ENCODE data around the gene GMPR2.

The GMPR2 gene

DNA sequence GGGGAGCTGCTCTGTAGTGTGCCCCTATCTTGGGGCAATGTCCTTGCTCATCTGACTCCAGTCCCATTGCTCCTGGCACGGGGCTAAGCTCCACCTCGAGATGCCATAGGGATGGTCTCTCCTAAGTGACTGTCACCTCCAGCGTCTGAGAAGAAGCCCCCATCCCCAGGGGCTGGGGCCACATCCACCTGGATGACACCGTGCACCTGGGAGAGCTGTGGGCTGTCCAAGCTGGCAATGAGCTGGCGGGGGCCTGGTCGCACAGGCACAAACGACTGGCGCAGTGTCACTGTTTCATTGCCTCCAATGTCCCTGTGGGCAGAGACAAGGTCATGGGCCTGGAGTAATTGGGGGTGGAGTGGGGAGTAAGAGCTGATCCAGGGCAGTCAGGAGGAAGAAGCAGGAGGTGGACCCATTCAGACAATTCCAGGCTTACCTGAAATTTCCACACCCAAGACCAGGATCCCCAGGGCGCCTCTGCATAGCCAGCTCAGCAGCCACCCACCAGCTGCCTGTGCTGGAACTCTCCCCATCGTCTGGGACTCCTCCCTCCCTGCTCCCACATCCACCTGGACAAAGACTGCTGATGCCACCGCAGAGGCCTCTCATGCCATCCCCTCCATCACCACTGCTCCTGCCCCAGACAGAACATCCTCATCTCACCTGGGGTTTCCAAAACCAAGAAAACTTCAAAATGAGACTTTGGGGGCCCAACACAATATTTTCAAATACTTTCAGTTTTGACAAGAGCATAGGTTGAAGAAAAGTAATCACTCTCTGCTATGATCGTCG, 16.7 kb downstream of the GMPR2 start:
- Mint-ChIP-seq H3K27me3 (no peaks in the 10 kb centered on the region), H3K4me1 (ENCODE audit: low read depth) (peaks cover 15% of the 10 kb centered on the region), H3K36me3 (peaks cover 4% of the 10 kb centered on the region), H3K9me3 (ENCODE audit: low read depth) (no peaks in the 10 kb centered on the region), H3K4me3 (no peak overlapping the region), H3K27ac (no peak overlapping the region)

DNA sequence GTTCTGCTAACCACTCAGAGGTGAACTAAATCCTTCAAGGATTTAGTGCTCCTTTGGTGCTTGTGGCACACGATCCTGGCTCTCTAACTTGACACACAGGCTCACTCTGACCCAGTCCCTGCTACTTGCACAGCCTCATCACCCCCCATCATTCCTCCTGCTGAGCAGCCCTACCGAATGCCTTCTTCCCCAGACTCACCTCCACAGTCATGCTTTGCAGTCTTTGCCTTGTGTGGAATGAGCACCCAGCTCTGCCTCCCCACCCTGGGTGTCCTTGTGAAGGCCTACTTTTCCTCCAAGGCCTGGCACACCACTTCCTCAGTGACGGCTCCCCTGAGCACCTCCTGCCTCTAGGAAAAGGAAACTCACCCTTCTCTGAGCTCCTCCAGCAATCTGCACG, 17.6 kb downstream of the GMPR2 start:
- Mint-ChIP-seq H3K36me3 (peaks cover 5% of the 10 kb centered on the region), H3K9me3 (ENCODE audit: low read depth) (no peaks in the 10 kb centered on the region), H3K4me3 (no peak overlapping the region), H3K27me3 (no peaks in the 10 kb centered on the region), H3K27ac (no peak overlapping the region), H3K4me1 (ENCODE audit: low read depth) (peaks cover 13% of the 10 kb centered on the region)

DNA sequence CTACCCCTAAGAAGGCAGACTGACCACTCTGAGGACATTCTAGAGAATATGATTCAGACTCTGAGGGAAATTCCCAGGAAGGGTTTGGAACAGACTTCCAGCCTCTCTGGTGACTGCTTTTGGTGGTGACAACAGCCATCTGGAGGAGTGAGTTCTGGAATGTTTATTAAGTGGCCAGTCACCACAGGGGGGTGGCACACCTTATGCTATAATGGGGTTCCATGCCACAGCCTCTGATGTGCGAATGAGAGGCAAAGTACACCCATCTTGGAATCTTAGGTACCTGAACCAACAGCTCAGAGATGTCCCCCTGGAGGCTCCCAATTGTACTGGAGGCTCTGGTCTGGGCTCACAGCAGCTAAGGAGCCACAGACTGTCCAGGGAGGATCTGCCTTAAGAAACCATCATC, 19.2 kb downstream of the GMPR2 start:
- Mint-ChIP-seq H3K9me3 (ENCODE audit: low read depth) (no peaks in the 10 kb centered on the region), H3K27me3 (no peaks in the 10 kb centered on the region), H3K4me3 (no peak overlapping the region), H3K4me1 (ENCODE audit: low read depth) (peaks cover 10% of the 10 kb centered on the region), H3K27ac (no peak overlapping the region), H3K36me3 (peaks cover 5% of the 10 kb centered on the region)

DNA sequence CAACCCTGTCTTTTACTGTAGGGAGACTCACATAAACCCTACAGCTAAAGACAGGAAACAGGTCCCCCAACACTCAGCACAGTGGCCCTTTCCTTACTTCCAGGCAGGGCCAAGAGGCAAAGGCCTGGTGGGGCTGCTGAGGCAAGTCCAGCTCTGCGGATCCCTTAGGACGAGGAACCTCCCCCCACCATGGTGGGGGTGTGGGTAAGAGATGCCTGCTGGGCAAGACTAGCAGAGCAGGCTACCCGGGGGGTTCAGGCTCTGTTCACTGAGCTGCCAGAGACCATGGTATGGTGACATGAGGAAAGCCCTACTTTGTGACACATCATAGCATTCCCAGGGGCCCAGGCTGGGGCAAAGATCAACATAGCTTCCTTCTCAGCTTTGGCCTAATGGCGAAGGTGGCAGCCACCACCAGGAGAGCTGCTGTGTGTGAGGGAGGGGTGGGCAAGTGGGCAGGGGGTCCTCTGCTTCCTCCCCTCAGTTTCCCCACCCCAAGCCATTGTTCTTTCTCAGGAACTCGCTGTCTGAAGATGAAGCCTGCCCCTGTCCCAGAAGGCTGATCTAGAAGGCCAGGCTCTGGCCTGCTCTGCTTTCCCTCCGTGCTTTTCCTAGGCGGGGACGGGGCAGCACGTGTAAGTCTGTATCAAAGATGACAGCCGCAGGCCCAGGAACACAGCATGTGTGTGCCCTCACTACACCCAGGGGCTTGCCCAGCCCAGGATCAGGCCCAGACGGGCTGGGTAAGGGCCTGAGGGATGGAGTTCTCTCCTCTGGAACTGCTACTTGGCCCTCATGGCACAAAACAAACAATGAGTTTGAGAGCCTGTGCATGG, 19.8 kb downstream of the GMPR2 start:
- no peak overlapping the region for H3K4me3 Mint-ChIP-seq
- no peaks in the 10 kb centered on the region for H3K9me3 Mint-ChIP-seq (ENCODE audit: low read depth)
- H3K27ac Mint-ChIP-seq, result no peak overlapping the region
- H3K4me1 Mint-ChIP-seq (ENCODE audit: low read depth), result peaks cover 6% of the 10 kb centered on the region
- H3K27me3 Mint-ChIP-seq, result no peaks in the 10 kb centered on the region
- H3K36me3 Mint-ChIP-seq, result peaks cover 5% of the 10 kb centered on the region

DNA sequence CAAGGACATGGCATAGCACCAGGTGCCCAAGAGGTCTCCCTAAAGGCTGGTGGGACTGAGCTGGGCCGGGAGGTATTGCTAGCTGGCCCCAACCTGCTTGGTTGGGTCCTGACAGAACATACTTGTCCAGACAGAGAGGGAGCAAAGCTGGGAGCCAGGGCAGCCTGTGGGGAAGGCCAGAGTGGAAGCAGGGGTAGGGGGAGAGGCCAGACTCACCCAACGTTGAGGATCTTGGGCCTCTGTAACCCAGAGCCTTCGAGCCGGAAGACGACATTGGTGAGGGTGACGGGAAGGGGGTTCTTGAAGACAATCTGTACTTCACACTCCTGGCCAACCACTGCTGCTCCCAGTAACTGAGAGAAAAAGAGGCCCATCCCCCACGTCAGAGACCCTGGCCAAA, 21.2 kb downstream of the GMPR2 start:
- Mint-ChIP-seq H3K9me3 (ENCODE audit: low read depth) (no peaks in the 10 kb centered on the region), H3K4me1 (ENCODE audit: low read depth) (no peaks in the 10 kb centered on the region), H3K27me3 (no peaks in the 10 kb centered on the region), H3K36me3 (peaks cover 5% of the 10 kb centered on the region), H3K4me3 (no peak overlapping the region), H3K27ac (no peak overlapping the region)

DNA sequence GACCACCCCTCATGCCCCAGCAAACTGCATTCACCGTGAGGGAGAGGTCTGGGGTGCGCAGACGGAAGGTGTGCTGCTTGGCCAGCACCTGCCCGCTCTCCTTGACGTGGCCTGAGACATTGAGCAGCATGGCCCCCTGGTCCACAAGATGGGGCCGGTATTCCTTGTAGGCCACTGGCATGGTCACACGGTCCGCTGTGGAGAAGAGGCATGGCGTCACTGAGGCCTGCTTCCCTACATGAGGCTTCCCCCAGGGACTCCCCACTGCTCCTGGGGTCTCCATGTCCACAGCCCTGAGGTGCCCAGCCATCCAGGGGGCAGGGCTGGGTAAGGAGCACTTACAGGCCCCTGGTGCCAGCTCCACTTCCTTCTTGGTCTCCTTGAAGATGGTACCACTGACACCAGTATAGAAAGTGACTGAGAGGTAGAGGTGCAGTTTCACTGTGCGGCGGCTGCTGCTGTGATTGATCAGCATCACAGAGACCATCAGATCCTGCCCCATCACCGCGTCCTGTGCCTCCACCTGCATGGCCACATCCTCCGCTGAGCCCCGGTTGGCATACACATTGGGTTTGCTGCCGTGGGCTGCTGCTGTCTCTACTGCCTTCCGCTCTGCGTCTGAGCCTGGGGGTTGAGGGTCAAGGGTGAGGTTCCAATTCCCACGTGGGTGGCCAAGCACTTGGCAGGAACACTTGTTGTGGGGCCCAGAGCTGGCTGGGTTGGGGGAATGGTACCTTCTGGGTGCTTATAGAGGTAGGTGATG, 22.1 kb downstream of the GMPR2 start:
- Mint-ChIP-seq H3K9me3 (ENCODE audit: low read depth) (no peaks in the 10 kb centered on the region), H3K27me3 (no peaks in the 10 kb centered on the region), H3K4me3 (no peak overlapping the region), H3K27ac (no peak overlapping the region), H3K4me1 (ENCODE audit: low read depth) (no peaks in the 10 kb centered on the region), H3K36me3 (peaks cover 5% of the 10 kb centered on the region)

DNA sequence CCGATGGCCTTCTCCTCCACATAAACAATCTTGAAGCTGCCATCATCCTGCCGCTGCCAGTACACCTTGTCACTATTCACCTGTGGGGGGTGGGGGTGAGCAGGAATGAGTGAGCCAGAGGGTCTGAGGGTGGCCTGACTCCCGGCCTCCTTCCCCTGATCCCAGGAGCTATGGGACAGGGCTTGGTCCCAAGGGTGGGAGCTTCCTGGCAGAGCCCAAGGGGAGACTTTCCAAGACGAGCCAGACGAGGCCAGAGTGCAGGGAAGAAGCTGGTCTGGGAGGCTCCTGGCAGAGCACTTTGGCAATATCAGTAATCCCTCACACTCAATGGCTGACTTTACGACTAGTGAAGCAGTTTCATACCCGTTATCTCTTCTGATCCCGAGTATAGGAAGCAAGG, 22.7 kb downstream of the GMPR2 start:
- no peaks in the 10 kb centered on the region for H3K9me3 Mint-ChIP-seq (ENCODE audit: low read depth)
- peaks cover 2% of the 10 kb centered on the region for H3K36me3 Mint-ChIP-seq
- no peak overlapping the region for H3K4me3 Mint-ChIP-seq
- H3K27me3 Mint-ChIP-seq, result no peaks in the 10 kb centered on the region
- no peaks in the 10 kb centered on the region for H3K4me1 Mint-ChIP-seq (ENCODE audit: low read depth)
- H3K27ac Mint-ChIP-seq, result no peak overlapping the region

DNA sequence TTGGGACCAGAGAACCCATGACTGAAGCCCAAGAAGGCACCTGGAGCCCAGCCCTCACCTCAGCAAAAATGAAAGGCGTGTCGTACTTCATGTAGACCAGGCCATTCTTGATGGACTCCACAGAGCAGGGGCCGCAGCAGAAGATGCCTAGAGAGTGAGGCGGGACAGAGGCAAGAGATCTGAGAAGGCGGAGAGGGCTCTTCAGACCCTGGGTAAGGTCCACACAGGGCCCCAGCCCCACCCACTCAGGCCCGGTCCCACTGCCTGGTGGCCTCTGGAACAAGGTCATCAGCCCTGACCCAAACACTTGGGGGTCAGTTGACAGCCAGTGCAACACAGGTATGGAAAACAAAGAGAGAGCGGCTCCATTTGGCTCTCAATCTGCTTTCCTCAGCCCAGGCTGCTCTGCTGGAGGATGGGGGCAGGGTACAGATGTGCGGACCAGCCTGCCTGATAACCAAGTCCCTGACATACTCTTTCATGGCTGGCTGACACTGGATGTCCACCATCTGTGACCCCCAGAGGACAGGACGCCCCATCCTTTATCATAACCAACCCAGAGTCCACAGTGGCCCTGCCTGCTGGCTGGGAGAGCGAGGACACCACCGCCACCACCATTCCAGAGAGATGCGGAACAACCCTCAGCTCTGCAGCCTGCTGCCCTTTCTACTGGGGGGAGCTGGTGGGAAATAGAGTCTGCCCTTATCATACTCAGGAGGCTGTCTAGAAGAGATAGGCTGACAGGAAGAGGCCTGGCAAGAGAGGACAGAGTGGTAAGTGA, 23.4 kb downstream of the GMPR2 start:
- no peaks in the 10 kb centered on the region for H3K4me1 Mint-ChIP-seq (ENCODE audit: low read depth)
- H3K4me3 Mint-ChIP-seq, result no peak overlapping the region
- no peak overlapping the region for H3K27ac Mint-ChIP-seq
- no peaks in the 10 kb centered on the region for H3K9me3 Mint-ChIP-seq (ENCODE audit: low read depth)
- no peaks in the 10 kb centered on the region for H3K27me3 Mint-ChIP-seq
- peaks cover 2% of the 10 kb centered on the region for H3K36me3 Mint-ChIP-seq

DNA sequence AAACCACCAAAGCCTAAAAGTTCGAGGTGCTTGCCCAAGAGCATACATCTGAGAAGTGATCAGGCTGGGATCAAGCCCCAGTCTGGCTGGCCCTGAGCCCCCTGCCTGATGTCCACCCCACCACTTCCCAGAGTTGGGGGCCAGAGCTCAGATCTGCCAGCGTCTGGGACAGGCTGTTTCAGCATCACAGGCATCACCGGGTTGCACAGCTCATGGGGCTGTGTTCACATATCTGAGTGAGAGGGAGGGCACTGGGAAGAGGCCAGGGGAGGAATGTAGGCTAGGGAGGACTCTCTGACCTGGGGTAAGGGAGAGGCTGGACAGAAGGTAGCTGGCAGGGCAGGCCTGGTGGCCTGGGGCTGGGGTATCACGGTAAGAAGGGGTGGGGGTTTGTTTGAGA, 24.2 kb downstream of the GMPR2 start:
- no peak overlapping the region for H3K4me3 Mint-ChIP-seq
- no peaks in the 10 kb centered on the region for H3K4me1 Mint-ChIP-seq (ENCODE audit: low read depth)
- H3K9me3 Mint-ChIP-seq (ENCODE audit: low read depth), result no peaks in the 10 kb centered on the region
- peaks cover 2% of the 10 kb centered on the region for H3K36me3 Mint-ChIP-seq
- no peak overlapping the region for H3K27ac Mint-ChIP-seq
- H3K27me3 Mint-ChIP-seq, result no peaks in the 10 kb centered on the region

DNA sequence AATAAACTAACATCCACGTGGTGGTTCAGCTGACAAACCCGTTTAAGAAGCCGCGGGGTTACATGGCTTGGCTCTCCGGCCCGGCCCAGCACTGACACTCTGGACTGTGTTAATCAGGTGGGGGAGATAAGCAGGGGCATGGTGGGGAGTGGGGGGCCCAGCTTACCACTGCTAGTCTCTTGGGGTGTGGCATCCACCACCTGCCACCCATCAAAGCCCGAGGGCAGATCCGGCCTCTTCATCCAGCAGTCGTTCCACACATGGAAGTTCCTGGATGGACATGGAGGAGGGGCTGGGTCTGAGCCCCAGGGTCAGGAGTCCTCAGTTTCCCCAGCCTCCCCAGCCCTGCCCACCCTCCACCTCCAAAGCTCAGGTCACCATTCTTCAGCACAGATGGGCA, 25.4 kb downstream of the GMPR2 start:
- Mint-ChIP-seq H3K27me3 (no peaks in the 10 kb centered on the region), H3K9me3 (ENCODE audit: low read depth) (no peaks in the 10 kb centered on the region), H3K4me3 (no peak overlapping the region), H3K4me1 (ENCODE audit: low read depth) (no peaks in the 10 kb centered on the region), H3K36me3 (peaks cover 4% of the 10 kb centered on the region), H3K27ac (no peak overlapping the region)

DNA sequence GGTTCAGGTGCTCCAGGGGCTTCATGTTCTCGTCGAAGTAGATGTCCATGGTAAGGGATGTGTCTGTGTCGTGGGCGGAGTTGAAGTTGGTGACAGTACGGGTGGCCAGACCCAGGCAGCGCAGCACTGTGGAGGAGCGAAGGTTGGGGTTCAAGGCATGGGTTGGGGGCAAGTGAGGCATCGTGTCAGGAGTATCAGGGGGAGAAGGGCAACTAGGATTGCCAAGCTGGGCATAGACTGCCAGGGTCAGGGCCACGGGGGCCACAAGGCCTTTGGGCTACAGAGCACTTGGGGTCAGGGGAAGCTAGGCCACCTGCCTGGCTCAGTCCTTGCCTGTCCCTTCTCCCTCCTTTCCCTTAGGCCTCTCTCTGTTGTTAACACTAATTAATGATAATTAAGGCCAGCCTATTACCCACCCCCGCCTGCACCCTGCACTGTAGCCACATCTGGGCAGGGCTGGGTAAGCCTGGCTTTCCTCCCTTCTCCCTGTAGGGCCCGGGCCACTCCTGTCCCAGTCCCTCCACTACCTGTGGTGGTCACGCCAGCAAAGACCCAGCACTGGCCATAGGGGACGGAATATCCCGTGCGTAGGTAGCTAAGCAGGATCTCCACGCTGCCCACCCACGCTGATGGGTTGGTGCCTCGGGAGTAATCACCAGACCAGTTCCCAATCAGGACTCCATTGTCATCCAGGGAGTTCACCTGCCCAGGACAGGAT, 26.0 kb downstream of the GMPR2 start:
- Mint-ChIP-seq H3K27me3 (no peaks in the 10 kb centered on the region), H3K4me3 (no peak overlapping the region), H3K9me3 (ENCODE audit: low read depth) (no peaks in the 10 kb centered on the region), H3K4me1 (ENCODE audit: low read depth) (no peaks in the 10 kb centered on the region), H3K36me3 (peaks cover 4% of the 10 kb centered on the region), H3K27ac (no peak overlapping the region)

DNA sequence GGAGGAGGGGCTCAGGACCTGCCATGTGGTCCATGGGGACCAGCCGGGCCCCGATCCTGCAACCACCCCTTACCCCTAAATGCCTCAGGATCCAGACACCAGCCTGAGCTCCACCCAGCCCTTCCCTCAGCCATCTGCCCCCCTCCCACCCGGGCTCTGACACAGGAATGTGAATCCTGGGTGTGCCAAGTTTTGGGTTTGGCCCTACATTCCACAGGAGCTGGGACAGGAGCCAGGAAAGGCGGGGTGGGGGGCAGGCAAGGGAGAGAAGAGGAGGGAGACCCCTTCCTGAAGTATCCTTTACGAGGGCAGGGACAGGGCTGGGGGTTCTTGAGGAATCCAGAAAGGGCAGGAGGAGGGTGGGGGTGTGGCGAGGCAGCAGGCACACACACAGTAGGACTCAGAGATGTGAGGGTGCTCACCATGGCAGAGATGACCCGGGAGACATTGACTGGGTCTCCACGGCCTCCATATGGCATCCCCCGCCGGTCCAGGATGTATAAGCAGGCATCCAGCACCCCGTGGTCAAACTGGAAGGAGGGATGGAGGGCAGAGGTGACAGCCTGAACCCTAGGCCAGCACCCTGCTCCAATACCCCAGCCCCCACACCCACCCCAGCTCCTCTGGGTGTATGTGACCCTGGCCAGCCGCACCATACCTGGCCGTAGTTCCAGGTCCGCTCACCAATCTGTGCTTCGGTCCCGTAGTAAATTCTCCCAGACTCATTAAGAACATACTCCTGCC, 26.7 kb downstream of the GMPR2 start:
- H3K27ac Mint-ChIP-seq, result no peak overlapping the region
- no peaks in the 10 kb centered on the region for H3K27me3 Mint-ChIP-seq
- H3K36me3 Mint-ChIP-seq, result peaks cover 4% of the 10 kb centered on the region
- H3K9me3 Mint-ChIP-seq (ENCODE audit: low read depth), result no peaks in the 10 kb centered on the region
- no peaks in the 10 kb centered on the region for H3K4me1 Mint-ChIP-seq (ENCODE audit: low read depth)
- no peak overlapping the region for H3K4me3 Mint-ChIP-seq

DNA sequence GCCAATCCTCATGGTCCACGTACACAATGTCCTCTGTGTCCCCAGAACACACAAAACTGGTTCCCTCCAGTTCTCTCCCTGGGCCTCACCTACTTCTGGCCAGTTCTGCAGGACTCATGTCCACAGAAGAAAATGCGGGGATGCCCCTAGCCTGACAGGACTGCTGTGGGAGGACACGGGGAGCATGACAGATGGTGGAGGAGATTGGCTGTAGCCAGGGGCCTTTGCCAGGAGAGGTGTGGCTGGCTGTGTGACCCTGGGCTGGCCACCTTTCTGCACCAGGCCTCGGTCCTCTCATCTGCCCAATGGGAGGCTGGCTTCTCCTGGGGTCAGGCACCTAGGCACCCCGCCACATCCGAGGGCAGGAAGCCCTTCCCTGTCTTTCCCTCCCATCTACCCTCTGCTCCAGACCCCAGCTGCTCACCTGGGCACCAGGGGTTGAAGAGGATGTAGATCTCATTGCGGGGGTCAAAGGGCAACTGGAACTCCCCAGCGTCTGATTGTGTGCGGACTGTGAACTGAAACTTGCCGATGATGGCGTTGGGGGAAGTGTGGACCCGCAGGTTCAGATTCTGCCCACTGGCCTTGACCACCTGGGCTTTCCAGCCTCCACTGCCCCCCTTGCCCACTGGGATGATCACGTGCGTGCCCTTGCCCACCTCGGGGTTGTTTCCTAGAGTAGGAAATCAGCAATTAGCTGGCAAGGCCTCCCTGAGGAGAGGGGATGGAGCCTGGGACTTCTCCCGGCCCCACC, 27.5 kb downstream of the GMPR2 start:
- Mint-ChIP-seq H3K27me3 (no peaks in the 10 kb centered on the region), H3K9me3 (ENCODE audit: low read depth) (no peaks in the 10 kb centered on the region), H3K4me1 (ENCODE audit: low read depth) (no peaks in the 10 kb centered on the region), H3K27ac (no peak overlapping the region), H3K36me3 (peaks cover 2% of the 10 kb centered on the region), H3K4me3 (no peak overlapping the region)
